Fibroblast of pulmonary artery (primary cell): ENCODE results near the gene PPARG.

Source experiments
- DNase-seq: peaks from one replicate; pipeline ENCODE4 v3.0.0-alpha.2; 2010; ENCODE audit warnings: low read depth
- H3K4me3 ChIP-seq: replicated peaks from 2 replicates; pipeline ENCODE4 v1.5.1; 2011; ENCODE audit warnings: low read depth, mild to moderate bottlenecking, control low read depth, low read length, moderate library complexity
- TF ChIP-seq, protein P1 (sequence below): IDR thresholded peaks from 2 replicates; pipeline ENCODE4 v1.5.1; 2011; ENCODE audit warnings: mild to moderate bottlenecking, control low read depth, low read length, inconsistent platforms; ENCODE audit errors: missing control alignments

Gene PPARG

DNA sequence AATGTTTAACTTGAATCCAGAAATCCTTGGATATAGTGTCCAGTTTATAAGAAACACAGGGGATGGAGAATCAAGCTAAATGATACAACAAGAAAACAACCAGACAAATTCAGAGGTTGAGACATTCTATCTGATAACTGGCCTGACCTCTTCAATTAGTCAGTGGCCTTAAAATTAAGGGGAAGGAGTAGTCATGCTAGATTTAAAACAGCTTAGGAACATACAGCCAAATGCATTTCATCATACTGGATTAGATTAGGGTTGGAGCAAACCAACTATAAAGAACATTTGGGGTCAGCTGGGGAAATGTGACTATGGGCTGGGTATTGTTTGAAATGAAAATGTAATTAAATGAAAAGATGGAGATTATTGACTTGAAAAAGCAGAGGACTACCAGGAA is 53.3 kb downstream of the PPARG start:
- TF ChIP-seq, protein P1, sequence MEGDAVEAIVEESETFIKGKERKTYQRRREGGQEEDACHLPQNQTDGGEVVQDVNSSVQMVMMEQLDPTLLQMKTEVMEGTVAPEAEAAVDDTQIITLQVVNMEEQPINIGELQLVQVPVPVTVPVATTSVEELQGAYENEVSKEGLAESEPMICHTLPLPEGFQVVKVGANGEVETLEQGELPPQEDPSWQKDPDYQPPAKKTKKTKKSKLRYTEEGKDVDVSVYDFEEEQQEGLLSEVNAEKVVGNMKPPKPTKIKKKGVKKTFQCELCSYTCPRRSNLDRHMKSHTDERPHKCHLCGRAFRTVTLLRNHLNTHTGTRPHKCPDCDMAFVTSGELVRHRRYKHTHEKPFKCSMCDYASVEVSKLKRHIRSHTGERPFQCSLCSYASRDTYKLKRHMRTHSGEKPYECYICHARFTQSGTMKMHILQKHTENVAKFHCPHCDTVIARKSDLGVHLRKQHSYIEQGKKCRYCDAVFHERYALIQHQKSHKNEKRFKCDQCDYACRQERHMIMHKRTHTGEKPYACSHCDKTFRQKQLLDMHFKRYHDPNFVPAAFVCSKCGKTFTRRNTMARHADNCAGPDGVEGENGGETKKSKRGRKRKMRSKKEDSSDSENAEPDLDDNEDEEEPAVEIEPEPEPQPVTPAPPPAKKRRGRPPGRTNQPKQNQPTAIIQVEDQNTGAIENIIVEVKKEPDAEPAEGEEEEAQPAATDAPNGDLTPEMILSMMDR: no peak
- peak; percentile 46 for DNase-seq

DNA sequence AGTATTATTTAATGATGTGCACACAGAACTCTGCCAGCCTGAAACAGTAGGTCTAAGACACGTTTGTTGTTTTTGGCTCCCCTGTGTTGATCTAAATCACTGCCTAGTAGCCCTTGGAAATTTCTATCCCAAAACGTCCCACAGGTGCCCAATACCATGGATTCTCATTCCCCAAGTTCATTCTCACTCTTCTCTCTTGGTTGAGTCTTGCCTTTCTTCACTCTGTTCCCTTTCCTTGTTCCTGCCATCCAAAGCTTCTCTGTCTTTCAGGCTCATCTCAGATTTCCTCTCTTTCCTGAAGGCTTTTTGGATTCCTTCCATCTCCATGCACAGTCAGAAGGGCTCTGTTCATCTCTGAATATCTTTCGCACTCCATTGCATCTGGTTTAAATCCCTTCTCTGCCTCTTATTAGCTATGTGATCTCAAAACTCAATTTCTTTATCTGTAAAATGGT is 54.2 kb downstream of the PPARG start:
- no peak overlapping the region for H3K4me3 ChIP-seq
- TF ChIP-seq, protein P1: no peak
- DNase-seq: no peak

More for the DNA sequence above, 53.3 kb downstream of the PPARG start:
- H3K4me3 ChIP-seq: no peak overlapping the region

DNA sequence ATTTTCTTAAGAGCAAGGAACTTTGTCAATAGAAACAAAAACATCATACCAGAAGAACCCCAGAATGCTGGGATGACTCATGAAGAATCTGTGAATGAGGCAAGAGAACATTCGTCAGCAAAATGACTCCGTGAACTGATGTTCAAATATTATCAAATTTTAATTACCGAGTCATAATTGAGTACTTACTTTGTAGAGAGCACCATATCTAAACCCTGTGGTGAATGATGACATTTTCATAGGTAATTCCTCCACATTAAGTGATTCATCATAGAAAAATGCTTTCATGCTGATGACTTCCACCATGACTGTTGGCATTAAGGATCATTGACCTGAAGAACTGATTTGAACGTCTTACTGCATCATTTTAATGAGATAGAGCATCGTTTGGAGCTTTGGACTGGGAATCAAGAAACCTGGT is 56.3 kb downstream of the PPARG start:
- TF ChIP-seq, protein P1: no peak
- DNase-seq: peak; percentile 86
- no peak overlapping the region for H3K4me3 ChIP-seq

DNA sequence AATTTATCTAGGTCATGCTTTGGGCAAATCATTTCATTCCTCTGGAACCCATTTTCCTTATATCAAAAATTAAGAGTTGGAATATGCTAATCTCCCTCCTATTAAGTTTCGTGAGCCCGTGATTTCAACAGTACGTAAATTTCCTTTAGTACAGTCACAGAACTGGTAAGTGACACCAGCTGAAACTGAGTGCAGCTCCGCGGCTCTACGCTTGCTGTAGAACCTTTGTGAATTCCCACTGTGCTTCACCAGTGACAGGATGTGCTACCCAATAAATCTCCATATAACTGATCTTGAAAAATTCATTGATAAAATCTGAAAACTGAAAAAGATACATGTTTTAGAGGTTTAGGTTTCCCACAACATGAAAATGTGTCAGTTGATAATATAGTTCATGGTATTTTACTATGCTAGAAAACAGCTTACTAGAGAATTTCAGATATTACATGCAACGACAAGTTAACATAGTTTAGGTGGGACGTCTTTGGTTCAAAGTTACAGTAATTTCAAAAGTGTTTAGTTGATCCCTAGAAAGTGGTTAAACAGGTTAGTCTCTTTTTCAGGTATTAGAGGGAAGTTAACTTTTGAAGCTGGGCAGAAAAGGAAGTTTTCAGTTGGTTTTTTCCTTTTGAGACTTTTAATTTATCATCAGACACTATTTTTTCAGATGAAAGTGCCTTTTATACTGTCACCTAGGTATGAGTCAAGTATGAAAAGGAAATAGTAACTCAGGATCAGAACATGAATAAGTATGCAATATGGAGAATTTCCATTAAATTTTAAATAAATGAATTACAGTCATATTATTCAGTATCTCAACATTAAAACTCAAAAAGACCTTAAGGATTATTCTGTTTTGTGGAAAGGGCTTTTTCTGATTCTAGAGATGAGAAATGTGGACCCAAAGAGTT is 57.0 kb downstream of the PPARG start:
- TF ChIP-seq, protein P1: no peak
- H3K4me3 ChIP-seq: no peak overlapping the region
- no peak for DNase-seq

DNA sequence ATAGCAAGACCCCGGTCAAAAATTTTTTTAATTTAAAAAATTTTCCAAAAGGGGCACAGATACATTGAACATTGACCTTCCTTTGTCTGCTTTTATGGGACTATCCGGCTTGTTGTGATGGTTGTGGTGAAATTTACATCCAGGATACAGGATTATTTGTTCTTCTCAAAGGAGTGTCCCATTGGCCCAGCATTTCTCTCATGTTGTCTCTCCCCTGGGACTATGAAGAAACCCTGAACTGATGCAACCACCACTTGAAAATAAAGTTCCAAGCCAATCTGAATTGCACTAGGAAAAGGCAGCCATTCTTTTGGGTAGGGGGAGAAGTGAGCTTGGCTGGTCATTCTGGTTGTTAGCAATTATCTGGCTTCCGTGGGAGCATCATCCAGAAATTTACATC is 58.4 kb downstream of the PPARG start:
- H3K4me3 ChIP-seq: no peak overlapping the region
- peak; percentile 48 for DNase-seq
- TF ChIP-seq, protein P1: no peak

DNA sequence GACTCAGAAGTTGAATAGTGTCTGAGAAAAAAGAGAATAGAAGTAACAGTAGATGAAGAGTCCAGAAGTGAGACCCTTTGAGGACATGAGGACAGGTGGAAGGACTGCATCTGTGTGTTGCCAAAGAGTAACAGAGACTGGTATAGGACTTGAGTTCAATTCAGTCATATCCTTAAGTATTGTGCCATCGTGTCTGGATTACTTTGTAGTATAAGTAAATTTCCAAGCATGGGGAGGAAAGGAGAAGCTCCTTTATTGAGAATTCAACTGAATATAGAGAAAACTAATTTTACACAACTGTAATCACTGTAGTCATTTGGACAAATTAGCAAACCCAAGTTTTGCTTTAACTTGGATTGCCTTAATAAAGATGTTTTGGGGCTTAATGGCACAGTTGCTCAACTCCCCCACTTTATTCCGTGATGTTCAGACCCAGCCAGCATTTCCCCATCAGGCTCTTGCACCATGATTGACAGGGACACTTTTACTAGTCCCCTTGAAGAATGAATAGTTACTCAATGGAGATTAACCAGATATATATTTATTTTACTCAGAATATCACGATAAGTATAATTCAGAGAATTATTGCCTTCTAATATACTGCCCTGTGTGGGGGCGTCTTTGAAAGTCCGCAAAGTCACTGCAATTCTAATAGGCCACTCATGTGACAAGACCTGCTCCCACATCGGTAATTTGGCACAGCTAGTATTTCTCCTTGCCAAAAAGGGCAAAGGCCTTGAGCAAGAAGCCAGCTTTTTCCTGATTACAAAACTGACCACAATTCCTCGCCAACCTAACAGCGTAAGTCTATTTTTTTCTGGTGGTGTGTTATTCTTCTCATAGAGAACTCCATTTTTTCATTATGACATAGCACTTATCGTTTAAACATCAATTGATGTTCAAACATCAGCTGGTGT is 61.3 kb downstream of the PPARG start:
- H3K4me3 ChIP-seq: no peak overlapping the region
- TF ChIP-seq, protein P1: no peak
- DNase-seq: peak; percentile 93
